WERI-Rb-1 (cell line): ENCODE results near the gene COL18A1.

Source experiments
- DNase-seq: peaks from one replicate; pipeline ENCODE4 v3.0.0-alpha.2; 2020
- H3K27ac ChIP-seq: fragments of 250-450 bp; sonication (Bioruptor Pico); 2 replicates; pipeline ENCODE4 v1.5.1; 2020; ENCODE audit warnings: mild to moderate bottlenecking, moderate library complexity
- H3K27me3 ChIP-seq: fragments of 250-450 bp; sonication (Bioruptor Pico); 2 replicates; pipeline ENCODE4 v1.5.1; 2021; ENCODE audit warnings: mild to moderate bottlenecking, low read depth, moderate library complexity; ENCODE audit not compliant: insufficient read depth, severe bottlenecking
- H3K36me3 ChIP-seq: fragments of 250-450 bp; sonication (Bioruptor Pico); 2 replicates; pipeline ENCODE4 v1.5.1; 2020; ENCODE audit warnings: mild to moderate bottlenecking, moderate library complexity
- H3K4me3 ChIP-seq: 2 replicates; pipeline ENCODE4 v1.5.1; 2011; ENCODE audit warnings: low read depth, mild to moderate bottlenecking, control low read depth, low read length
- H3K9me3 ChIP-seq: fragments of 250-450 bp; sonication (Bioruptor Pico); 2 replicates; pipeline ENCODE4 v1.5.1; 2021; ENCODE audit warnings: mild to moderate bottlenecking, moderate library complexity; ENCODE audit not compliant: severe bottlenecking
- CTCF ChIP-seq: IDR thresholded peaks from 2 replicates; pipeline ENCODE4 v1.5.1; 2011; ENCODE audit warnings: low read depth, mild to moderate bottlenecking, control low read depth, inconsistent platforms, low read length

COL18A1 gene

DNA sequence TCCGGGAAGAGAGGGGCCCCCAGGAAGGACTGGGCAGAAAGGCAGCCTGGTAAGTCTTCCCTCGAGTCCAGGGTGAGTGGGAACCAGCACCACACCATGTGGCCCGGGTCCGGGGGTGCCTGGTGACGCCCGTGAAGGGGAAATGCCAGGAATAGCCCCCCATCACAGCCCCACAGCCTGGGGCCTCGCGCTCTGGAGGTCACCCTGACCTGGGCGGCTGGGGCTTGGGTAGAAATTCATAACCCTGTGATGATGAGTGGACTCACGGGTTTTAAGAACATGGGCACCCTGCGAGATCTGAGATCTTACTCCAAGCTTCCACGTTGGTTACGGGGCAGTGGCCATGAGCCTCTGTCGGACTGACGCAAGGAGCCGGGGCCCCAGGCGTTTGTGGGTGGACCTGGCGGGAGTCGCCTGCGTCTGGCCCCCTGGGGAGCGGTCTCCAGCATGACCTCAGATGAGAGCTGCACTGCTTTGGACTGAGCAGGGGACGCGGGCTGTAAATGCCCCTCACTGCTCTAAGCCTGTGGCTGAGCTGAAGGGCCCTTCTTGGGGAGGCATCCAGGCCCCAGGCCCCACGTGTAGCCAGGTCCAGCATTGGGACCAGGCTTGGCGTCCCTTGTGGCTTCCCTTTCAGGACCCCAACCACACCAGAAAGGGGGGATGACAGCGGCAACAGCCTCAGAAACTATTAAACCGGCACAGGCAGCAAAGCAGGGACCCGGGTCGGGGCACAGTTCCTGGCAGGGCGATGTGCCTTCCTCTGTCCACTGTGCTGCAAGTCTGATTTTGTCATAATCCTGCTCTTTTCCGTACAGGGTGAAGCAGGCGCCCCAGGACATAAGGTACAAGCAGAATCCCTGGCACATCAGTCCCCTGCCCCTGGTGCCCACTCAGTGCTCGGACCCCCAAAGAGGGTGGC lies 77.3 kb downstream of the COL18A1 start:
- no peak for TF ChIP-seq CTCF
- DNase-seq: no peak
- Histone ChIP-seq H3K9me3 (no peaks in the 10 kb centered on the region), H3K27ac (no peak overlapping the region; the same call in none of the 2 replicates), H3K4me3 (no peak overlapping the region), H3K27me3 (no peaks in the 10 kb centered on the region), H3K36me3 (no peaks in the 10 kb centered on the region)

DNA sequence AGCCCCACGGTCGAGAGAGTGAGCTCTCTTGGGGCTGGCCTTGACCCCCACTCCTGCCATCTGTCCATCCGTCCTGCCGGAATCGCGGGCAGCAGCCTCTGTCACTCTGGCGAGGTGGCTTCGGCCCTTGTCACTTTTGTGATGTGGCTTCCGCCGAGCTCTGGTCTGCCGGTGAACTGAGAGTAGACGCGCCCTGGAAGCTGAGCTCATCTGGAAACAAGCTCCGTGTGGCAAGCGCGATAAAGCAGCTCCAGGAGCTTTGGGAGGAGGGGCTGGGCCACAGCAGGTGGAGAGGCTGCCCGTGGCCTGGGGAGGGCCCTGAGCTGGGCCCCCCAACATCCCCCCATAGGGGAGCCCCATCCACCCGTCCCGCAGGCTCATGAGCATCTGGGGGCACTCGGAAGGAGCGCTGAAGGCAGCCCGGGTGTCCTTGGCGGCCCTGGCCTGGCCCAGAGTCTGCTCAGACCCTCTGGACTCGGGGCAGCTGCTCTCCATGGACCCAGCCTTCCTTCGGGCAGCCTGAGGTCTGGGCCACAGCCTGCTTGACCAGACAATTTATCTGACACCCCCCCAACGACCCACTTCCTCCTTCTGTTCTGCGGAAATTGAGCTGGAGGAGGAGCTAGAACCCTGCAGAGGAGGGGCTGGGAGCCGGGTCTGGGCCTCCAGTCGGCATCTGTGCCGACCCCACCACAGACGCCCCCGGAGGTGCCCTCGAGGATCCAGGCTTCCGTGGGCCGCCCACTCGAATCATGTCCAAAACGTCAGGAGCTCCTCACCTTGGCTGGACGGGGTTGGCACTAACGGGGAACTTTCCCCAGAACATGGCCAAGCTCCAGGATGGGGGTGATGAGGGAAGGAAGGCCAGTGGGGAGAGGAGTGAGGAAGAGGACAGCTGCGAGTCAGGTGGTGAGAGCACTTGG lies 78.2 kb downstream of the COL18A1 start:
- Histone ChIP-seq H3K27me3 (no peaks in the 10 kb centered on the region), H3K9me3 (no peaks in the 10 kb centered on the region), H3K27ac (no peak overlapping the region; the same call in none of the 2 replicates), H3K4me3 (no peak overlapping the region), H3K36me3 (no peaks in the 10 kb centered on the region)
- TF ChIP-seq CTCF: no peak
- no peak for DNase-seq

GRCh38 chr21:45484318-45484717 lies 79.4 kb downstream of the COL18A1 start:
- Histone ChIP-seq H3K9me3 (no peaks in the 10 kb centered on the region), H3K27ac (no peak overlapping the region), H3K4me3 (no peak overlapping the region), H3K36me3 (no peaks in the 10 kb centered on the region), H3K27me3 (no peaks in the 10 kb centered on the region)
- DNase-seq: no peak
- no peak for TF ChIP-seq CTCF

GRCh38 chr21:45485686-45486442 lies 80.9 kb downstream of the COL18A1 start:
- Histone ChIP-seq H3K27me3 (no peaks in the 10 kb centered on the region), H3K27ac (no peak overlapping the region), H3K4me3 (no peak overlapping the region), H3K36me3 (no peaks in the 10 kb centered on the region), H3K9me3 (no peaks in the 10 kb centered on the region)
- no peak for TF ChIP-seq CTCF
- no peak for DNase-seq

GRCh38 chr21:45486443-45487160 lies 81.6 kb downstream of the COL18A1 start:
- H3K4me3 ChIP-seq: no peak overlapping the region
- no peaks in the 10 kb centered on the region for H3K9me3 ChIP-seq
- DNase-seq: no peak
- H3K27ac ChIP-seq: no peak overlapping the region
- no peak for TF ChIP-seq CTCF
- no peaks in the 10 kb centered on the region for H3K27me3 ChIP-seq
- no peaks in the 10 kb centered on the region for H3K36me3 ChIP-seq
